ENCODE measurements around the gene ARHGEF12.
"Not testable (repeated sequence)": the region's sequence is repeated elsewhere in the genome, so short reads cannot be mapped to it uniquely, and the experiment has no call there.

The ARHGEF12 gene

GRCh38 chr11:120441592-120441991, 105.4 kb downstream of the ARHGEF12 start:
- no peak for FAIRE-seq

DNA sequence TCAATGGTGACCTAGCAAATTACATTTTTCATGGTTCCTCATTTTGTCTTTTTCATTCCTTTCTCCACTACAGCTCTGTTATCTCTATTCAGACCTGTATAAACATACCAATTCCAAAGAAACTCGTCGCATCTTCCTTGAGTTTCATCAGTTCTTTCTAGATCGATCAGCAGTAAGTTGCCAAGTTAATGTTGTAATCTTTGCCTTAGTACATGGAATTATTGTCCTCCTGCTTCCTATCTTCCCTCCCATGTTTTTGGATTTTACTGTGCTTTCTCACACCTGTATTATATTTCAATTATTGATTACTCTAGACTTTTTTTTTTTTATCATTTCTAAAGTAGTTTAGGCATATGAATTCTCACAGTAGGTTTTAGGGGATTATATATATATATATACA, 105.8 kb downstream of the ARHGEF12 start:
- FAIRE-seq = no peak

DNA sequence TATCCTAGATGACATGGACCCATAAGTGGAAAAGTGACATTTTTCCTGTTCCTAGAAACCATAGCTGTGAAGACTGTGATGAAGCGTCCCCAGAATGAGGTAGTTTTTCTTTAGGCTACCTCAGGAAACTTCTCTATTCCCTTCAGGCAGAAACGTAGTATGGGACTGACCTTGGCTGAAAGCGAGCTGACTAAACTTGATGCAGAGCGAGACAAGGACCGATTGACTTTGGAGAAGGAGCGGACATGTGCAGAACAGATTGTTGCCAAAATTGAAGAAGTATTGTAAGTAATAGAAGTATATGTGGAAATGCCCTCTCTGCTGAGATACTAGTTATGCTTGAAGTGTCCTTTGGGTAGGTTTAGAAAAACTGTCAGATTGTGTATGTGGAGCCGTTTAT, 110.6 kb downstream of the ARHGEF12 start:
- no peak for FAIRE-seq

DNA sequence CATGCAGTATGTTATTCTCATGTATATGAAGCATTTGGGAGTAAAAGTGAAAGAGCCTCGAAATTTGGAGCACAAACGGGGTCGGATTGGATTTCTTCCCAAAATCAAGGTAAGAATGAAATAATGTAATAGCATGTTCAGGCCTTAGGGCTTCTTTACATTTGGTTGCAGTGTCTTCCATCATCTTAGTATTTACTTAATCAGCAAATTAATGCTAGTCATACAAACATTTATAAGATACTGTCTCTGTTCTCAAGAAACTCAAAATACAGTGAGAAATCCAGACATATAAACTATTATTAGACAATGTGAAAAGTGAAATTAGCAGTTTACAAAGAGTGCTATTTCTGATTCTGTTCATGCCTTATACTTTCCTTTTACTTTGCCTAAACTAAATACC, 112.0 kb downstream of the ARHGEF12 start:
- FAIRE-seq = no peak

- FAIRE-seq = no peak
Observed at GRCh38 chr11:120455487-120455886, 119.3 kb downstream of the ARHGEF12 start.

DNA sequence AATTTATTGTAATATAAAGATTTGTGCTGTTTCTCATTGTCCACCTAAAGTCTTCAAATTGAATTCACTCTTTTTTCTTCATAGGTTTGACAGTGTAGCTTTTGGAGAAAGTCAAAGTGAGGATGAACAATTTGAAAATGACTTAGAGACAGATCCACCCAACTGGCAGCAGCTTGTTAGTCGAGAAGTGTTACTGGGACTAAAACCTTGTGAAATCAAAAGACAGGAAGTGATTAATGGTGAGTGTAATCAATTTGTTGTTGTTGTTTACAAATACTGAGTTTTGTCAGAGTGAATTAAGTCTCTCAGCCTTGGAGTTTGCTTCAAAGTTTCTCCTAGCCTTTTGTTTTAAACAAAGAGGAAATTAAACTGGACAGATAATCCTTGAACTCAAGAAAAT, 121.8 kb downstream of the ARHGEF12 start:
- FAIRE-seq = no peak

- FAIRE-seq = no peak
Observed at GRCh38 chr11:120462825-120463224, 126.6 kb downstream of the ARHGEF12 start.

- FAIRE-seq = no peak
Observed at GRCh38 chr11:120465921-120466534, 129.8 kb downstream of the ARHGEF12 start.

- FAIRE-seq = no peak
Observed at GRCh38 chr11:120467627-120468026, 131.4 kb downstream of the ARHGEF12 start.

GRCh38 chr11:120471131-120471530, 134.9 kb downstream of the ARHGEF12 start:
- no peak for FAIRE-seq

DNA sequence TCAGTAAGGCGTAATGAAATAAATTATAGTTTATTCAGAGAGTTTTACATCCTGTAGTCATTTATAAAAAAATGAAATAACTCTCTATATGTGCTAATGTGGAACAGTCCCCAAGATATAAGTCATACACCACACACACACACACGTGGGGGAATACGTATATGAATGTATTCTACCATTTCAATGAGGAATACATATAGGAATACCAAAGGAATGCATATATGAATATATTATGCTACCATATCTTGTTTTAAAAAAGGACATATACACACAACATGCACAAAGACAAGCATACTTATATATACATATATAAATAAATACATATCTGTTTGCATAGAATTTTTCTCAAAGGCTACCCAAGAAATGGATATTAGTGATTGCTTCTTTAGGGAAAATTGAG, 135.8 kb downstream of the ARHGEF12 start:
- no peak for FAIRE-seq

- no peak for FAIRE-seq
Observed at GRCh38 chr11:120473503-120473902, 137.3 kb downstream of the ARHGEF12 start.

DNA sequence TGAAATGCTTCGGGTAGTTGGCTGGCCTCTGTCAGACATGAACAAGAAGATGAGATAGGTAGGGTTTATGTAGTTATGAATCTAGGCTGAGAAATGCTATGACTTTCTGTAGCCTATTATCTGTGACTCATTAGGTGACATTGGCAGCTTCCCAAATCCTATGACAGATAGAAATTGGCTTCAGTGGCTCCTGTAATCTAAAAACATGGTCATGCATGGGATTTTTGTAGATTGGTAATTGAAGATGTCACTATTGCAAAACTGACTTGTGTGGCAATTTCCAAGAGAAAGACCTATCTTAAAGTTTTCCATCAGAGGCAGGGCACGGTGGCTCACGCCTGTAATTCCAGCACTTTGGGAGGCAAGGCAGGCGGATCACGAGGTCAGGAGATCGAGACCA, 145.9 kb downstream of the ARHGEF12 start:
- FAIRE-seq = no peak

DNA sequence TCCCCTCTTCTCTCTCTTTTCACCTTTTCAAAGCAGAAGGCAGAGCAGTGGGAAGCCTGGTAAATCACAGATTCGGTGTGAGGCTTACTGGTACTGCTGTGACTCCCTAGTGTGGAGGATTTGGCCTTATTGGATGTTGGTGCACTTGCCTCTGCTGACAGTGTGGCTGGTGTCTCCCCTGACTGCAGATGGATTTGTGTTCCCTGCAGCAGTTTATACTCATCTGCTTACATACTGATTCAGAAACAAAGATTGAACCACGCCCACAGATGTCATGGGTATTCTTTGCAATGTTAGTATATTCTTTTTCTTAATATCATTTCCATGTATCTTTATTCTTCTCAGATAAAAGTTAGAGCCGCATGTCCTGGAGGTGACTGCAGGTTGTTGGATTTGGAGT, 148.5 kb downstream of the ARHGEF12 start:
- no peak for FAIRE-seq

GRCh38 chr11:120486138-120486537, 149.9 kb downstream of the ARHGEF12 start:
- FAIRE-seq = no peak

GRCh38 chr11:120489799-120490198, 153.6 kb downstream of the ARHGEF12 start:
- no peak for FAIRE-seq

- no peak for FAIRE-seq
Observed at GRCh38 chr11:120492486-120492885, 156.3 kb downstream of the ARHGEF12 start.

DNA sequence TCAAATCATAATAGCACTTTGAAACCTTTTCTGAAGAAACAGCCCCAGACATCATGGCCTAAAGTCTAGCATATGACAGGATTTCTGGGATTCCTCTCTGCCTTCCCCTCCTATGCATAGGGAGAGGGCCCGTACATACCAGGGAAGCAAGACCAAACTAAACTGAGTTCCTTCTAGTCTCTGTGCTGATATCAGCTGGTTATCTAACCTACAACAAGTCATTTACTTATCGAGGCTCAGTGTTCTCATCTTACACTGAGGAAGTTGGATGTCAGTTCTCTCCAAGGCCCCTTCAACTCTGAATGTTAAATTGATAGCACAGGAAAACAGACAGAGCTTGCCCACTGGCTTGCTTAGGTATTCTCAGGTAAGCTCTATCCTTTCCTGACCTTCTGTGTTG, 158.4 kb downstream of the ARHGEF12 start:
- FAIRE-seq = no peak

DNA sequence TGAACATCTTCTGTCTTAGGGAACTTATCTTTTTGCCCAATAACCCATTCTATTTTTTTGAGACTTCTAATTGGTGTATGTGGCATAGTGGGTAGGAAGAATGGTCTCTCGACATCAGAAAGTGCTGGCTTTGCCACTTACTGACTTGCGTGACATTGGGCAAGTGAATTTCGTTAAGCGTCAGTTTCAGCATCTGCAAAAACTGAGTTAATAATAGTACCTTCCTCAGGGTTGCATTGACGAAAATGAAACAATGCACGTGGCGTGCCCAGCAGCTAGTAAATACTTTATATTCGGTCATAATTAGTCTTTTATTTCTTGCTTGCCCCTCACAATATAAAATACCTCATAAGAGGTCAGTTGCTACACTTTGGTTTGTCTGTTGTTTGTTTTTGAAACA, 162.9 kb downstream of the ARHGEF12 start:
- FAIRE-seq = no peak

GRCh38 chr11:120499859-120500258, 163.6 kb downstream of the ARHGEF12 start:
- no peak for FAIRE-seq

DNA sequence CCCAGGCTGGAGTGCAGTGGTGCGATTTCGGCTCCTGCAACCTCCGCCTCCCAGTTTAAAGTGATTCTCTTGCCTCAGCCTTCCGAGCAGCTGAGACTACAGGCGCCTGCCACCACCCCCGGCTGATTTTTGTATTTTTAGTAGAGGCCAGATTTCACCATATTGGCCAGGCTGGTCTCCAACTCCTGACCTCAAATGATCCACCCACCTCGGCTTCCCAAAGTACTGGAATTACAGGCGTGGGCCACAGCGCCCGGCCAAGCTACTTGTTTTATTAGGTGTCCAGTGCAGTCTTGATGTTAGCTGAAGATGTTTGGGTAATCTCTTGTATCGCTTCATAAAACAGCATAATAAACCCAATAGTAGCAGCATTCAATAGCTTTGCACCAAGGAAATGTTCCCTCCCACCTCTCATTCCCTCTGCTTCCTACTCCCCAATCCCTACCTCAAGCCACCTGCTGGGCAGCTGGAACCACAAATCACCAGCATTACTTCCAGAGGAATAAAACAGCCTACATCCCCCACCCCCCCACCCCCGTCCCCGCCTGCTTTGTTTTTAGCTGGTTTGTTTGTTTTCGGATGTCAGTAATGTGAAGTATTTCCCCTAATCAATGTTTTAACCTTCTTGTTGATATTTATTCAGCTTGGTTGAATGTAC, 164.3 kb downstream of the ARHGEF12 start:
- FAIRE-seq = no peak

- no peak for FAIRE-seq
Observed at GRCh38 chr11:120501440-120501839, 165.2 kb downstream of the ARHGEF12 start.

- FAIRE-seq = no peak
Observed at GRCh38 chr11:120501976-120502755, 166.0 kb downstream of the ARHGEF12 start.

- not testable (repeated sequence) for FAIRE-seq
Observed at GRCh38 chr11:120503529-120503928, 167.3 kb downstream of the ARHGEF12 start.

Data from TTC549 (cell line).